SKM-1 treated with dmso at 0.1 percent for 144 hours (cell line): ENCODE measurements around the gene MYH8.

ENCODE experiments used
- DNase-seq: peaks from one replicate; lab custom pipeline; 2025; ENCODE audit not compliant: unreplicated experiment; lab: John Stamatoyannopoulos, UW

The MYH8 gene

GRCh38 chr17:10421900-10422542 lies at the start of gene MYH8:
TSS of gene MYH8 (minus strand) at chr17:10421950. CDS start at chr17:10420227, 1,723 bp downstream.
- DNase-seq: no peak

GRCh38 chr17:10469459-10469858 lies 47.7 kb upstream of the MYH8 start, which contains the start of gene MYH4:
TSS of gene MYH4 (minus strand) at chr17:10469559. CDS start at chr17:10466745, 2,814 bp downstream.
- no peak for DNase-seq

DNA sequence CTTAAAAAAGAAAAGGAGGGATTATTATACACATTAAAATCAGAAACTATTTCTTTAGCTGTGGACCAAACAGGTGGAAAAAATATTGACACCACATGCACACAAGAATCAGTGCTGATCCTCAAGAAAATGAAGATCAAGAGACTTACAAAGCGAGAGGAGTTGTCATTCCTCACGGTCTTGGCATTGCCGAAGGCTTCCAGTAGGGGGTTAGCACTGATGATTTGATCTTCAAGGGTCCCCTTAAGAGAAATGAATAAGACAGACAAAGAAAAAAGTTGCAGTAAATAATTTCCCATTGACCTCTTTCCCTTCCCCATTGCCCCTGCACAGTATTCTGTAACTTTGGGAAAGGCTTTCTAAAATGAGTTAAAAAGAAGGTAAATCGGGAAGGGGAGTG lies 41.7 kb upstream of the MYH8 start:
- DNase-seq: no peak

GRCh38 chr17:10460062-10460461 lies 38.3 kb upstream of the MYH8 start:
- DNase-seq: no peak

DNA sequence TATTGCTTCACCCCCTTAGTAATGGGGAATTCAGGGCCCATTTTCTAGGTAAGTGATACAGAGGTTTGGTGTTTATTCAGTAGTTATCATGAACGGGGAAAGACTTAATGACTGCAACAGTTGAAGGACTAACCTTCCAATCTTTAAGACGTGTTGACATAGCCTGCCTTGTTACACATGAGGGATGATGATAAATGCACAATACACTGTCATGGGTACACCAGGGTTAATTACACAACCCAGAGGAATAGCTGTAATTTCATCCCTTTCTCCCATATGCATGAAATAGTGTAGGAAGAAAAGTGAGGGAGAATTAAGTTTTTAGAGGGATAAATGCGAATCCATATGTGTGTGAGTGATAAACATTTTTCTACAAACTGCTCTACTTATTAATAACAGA lies 37.0 kb upstream of the MYH8 start:
- no peak for DNase-seq

- no peak for DNase-seq
Measured at GRCh38 chr17:10457952-10458351, 36.2 kb upstream of the MYH8 start.

DNA sequence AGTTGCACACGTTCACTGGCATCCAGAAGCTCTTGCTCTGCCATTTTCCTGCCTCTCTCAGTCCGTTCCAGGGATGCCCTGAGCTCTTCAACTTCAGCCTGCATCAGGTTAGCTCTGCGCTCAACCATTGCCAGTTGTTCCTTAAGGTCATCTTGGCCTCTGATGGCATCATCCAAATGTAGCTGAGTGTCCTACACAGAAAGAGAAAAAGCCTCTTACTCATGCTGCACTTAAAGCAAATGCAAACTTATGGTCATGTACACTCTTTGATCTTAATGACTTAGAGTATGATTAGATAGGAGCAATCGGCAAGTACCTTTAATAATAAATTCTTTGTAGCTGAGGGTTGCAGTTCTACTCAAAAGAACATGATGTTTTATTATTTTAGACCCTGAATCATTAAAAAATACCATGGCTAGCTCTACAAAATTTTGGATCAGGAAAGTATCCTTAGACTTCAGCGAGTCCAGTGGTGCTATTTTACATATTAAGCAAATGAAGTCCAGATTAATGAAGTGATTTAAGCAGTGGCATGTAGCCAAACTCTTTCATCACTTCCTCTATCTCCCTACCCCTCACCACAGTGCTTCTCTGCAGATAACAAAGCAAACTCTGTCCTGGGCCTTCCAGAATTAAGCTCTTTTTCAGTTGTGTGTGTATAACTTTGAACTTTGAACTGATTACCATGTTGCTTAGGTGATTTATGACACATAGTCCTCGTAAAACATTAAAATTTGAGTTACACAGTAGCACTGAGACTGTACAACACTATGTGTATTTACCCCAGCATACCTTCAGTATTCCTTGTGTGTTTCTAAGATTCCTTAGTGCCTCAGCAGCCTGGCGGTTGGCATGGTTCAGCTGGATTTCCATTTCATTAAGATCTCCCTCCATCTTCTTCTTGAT lies 25.5 kb upstream of the MYH8 start:
- DNase-seq: no peak

DNA sequence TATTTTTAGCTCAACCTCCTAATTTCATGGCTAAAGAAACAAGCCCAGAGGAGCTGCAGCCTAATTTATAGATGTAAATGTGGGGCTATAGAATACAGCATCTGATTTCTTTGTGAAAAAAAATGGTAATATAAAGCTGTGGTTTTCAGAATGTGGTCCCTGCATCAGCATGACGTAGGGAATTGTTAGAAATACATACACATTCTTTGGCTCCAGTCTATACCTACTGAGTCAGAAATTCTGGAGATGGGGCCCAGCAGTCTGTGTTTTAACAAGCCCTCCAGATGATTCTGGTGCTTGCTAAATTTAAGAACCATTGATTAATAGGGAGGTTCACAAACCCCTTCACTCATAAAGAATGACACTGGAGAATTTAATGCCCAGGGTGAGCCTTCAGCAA lies 18.1 kb upstream of the MYH8 start:
- DNase-seq: no peak

GRCh38 chr17:10435096-10435495 lies 13.3 kb upstream of the MYH8 start:
- DNase-seq: no peak

DNA sequence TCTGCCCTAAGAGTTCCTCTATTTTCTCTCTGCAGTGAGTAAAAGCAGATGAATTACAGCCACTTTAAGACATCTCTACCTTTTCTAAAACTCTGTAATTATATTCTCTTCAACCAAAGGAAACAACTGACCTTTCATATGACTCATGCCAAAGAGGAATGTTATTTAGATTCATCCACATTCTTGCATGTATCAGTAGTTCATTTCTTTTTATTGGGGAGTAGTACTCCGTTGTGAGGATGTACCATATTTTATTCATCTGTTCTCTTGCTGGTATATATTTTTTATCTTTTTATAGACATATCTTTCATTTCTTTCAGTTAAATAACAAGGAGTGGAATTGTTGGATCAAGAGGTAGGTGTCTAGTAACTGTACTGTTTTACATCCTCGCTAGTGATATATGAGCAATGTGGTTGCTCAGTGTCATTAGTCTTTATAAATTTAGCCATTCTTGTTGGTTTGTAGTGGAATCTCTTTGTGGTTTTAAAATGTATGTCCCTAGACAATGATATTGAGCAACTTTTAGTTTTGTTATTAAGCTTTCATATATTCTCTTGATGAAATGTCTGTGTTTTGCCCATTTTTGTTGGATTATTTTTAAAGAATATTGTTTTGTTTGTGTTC lies 7.8 kb upstream of the MYH8 start:
- DNase-seq: no peak

DNA sequence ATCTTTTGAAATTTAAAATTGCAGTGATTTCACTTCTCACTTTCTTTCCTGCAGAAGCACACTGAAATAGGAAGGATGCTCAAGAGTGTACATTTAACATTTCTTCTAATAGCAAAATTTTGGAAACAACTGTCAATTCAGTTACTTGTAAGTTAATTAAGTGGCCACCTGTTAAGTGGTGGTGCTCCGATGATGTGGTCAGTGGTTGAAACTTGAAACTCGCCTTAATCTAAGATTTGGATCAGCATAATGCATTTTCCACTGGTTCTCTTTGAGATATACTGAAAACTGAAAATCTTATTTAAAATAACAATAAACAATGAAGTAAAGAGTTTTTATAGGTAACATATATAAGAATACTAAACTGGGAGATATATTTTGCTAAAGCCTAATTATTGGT lies 7.0 kb upstream of the MYH8 start:
- DNase-seq: no peak

DNA sequence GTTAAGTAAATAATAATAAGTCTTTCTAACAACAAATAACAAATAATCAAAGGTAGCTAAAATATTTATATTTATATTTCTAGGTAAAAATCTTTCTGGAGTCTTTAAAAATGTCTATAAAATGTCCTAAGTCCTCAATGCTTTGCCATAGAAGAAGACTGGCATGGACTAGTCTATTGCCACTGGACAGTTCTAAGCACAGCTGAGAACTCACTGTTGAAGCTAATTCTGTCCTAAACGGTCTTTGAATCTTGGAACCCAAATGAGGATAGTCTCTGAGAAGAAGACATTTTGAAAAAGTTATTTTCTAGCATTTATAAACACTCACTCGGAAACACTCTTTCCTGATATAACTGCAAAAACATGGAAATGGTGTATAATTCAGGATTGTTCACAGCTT lies 539 bp downstream of the MYH8 start:
- no peak for DNase-seq

- DNase-seq: no peak
Measured at GRCh38 chr17:10420811-10421210, 939 bp downstream of the MYH8 start.

DNA sequence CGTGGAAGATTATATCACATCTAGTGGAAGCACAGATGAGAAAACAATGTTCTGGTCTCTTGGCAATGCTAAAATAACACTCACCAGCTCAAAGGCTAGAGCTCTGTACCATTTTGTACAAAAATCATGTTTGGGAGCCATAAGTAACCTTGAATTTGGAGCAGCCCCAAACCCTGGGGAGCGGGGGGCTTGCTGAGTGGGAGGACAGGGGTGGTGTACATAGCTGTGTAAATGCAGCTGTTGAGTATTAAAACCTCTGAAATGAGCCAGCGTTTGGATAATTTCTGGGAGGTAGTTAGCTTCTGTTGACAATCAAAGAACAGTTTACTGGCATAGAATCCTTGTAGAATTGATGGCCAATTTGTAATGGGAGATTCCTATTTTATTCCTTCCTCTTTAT lies 4.3 kb downstream of the MYH8 start:
- no peak for DNase-seq

DNA sequence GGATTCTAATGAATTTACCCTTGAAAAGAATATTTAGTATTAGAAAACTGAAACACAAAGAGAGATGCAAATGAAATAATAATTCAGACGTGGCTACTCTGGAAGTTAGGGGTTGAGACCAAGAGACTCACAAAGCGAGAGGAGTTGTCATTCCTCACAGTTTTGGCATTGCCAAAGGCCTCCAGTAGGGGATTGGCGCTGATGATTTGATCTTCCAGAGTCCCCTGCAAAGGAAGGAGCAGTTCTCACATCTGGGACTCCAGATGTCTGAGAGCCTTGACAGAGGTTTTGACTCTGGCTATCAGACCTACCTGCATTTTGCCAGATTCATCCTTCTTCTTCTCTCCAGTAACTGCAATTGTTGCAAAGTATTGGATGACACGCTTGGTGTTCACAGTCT lies 6.6 kb downstream of the MYH8 start:
- DNase-seq: no peak

- DNase-seq: no peak
Measured at GRCh38 chr17:10403589-10403988, 18.2 kb downstream of the MYH8 start.

DNA sequence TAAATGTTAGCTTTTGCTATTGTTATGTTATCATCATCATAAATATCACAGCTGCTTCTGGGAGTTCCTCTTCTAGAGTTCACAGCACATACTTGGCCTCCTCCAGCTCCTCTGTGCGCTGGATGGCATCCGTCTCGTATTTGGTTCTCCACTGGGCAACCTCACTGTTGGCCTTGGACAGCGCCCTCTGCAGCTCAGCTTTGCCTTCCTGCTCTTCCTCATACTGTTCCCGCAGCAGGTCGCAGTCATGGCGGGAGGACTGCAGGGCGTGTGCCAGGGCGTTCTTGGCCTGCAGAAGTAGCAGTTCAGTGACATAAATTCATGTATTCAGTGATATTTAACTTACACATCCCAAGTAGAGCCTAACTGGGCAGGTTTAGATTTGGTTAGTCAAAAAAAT lies 23.4 kb downstream of the MYH8 start:
- no peak for DNase-seq

DNA sequence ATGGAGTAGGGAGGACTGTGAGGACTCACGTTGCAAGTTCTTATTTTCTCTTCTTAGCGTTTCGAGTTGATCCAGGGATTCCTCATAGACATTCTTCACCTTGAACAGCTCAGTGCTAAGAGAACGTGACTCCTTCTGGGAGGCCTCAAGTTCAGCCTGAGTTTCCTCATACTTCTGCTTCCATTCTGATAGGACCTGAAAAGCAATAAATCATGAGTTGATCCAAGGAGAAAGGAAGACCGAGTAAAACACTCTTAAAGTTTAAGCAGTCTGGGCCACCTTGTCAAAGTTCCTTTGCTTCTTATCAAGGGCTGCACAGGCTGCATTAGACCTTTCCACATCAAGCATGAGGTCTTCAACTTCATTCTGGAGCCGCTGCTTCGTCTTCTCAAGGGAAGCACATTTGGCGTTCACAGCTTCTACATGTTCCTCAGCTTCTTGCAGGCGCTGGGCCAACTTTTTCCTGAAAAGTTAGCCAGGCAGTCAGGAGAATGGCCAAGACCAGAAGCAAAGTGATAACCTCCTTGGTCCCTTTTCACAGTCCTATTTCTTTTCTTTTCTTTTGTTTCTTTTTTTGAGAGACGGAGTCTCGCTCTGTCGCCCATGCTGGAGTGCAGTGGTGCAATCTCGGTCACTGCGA lies 25.1 kb downstream of the MYH8 start:
- no peak for DNase-seq

DNA sequence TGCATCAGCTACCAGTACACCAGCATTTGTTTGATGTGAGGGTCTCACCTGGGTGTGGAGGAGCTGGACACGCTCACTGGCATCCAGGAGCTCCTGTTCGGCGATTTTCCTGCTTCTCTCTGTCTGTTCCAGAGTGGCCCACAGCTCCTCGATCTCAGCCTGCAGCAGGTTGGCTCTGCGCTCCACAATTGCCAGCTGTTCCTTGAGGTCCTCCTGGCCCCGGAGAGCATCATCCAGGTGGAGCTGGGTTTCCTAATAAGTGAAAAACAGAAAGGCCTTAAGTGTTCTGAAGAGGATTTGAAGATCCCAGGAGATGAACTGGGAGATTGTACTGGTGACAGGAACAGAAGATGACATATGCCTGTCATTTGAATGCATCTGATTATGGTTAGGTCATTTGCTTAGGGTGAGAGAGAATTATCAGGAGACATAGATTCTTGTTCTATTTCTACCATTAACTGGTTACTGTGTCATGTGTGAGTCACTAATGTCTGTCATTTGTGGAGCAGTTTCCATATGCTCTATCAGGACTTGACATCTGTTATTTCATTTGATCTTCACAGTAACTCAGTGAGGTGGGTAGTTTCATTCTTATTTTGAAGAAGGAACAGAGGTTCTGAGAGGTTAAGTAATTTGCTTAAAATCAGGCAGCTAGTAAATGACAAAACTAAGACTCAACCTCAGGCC lies 27.4 kb downstream of the MYH8 start:
- no peak for DNase-seq

GRCh38 chr17:10392880-10393279 lies 28.9 kb downstream of the MYH8 start:
- DNase-seq: no peak

DNA sequence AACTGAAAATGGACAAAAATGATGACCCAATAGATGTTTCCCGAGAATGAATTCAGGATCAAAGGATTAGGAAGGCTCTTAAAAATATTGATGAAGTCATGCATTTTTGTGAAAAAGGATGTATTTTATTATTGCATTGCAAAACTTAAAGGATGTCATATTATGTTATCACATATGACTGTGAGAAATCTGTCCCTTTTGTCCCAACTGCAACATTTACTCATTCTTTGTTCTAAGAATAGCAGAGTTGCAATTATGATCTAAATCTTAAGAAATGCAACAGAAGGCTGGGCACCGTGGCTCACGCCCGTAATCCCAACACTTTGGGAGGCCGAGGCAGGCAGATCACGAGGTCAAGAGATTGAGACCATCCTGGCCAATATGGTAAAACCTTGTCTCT lies 35.9 kb downstream of the MYH8 start:
- DNase-seq: no peak
